Liver (tissue), 9 donors: ENCODE measurements around the gene ELP4. TPM values are rescaled to one million over a fixed set of nuclear protein-coding genes. Genes with fewer than 3 reads are reported as not detected.

Experiments
- DNase-seq: peaks from one replicate; pipeline ENCODE4 v3.0.0-alpha.2; 2017; ENCODE audit warnings: low spot score
- H3K27ac ChIP-seq, 2 donors: one replicate each; pipeline ENCODE4 v1.7.0; 2013; ENCODE audit warnings: inconsistent platforms in 2 of 2, low read length in 2 of 2, control low read depth in 1 of 2, low read depth in 1 of 2, mild to moderate bottlenecking in 1 of 2
- H3K27me3 ChIP-seq, 4 donors: one replicate each; pipeline versions ENCODE4 v1.6.1 to v1.7.0; 2013; ENCODE audit warnings: low read length in 3 of 4, inconsistent platforms in 1 of 4, mild to moderate bottlenecking in 1 of 4, moderate library complexity in 1 of 4; ENCODE audit not compliant: control insufficient read depth in 4 of 4, insufficient read depth in 4 of 4
- H3K36me3 ChIP-seq, 4 donors: one replicate each; pipeline versions ENCODE4 v1.6.1 to v1.7.0; 2013; ENCODE audit warnings: low read length in 3 of 4, mild to moderate bottlenecking in 3 of 4, low read depth in 1 of 4, moderate library complexity in 1 of 4; ENCODE audit not compliant: control insufficient read depth in 4 of 4, insufficient read depth in 3 of 4
- H3K4me1 ChIP-seq, 4 donors: one replicate each; pipeline versions ENCODE4 v1.6.1 to v1.7.0; 2013; ENCODE audit warnings: low read length in 3 of 4, mild to moderate bottlenecking in 3 of 4, moderate library complexity in 1 of 4; ENCODE audit not compliant: control insufficient read depth in 4 of 4, insufficient read depth in 4 of 4
- H3K4me3 ChIP-seq, 3 donors: one replicate each; pipeline versions ENCODE4 v1.6.1 to v1.7.0; 2013; ENCODE audit warnings: low read length in 3 of 3, control low read depth in 1 of 3, low read depth in 1 of 3, mild to moderate bottlenecking in 1 of 3
- H3K9ac ChIP-seq, 2 donors: one replicate each; pipeline ENCODE4 v1.7.0; 2013; ENCODE audit warnings: low read length in 2 of 2, mild to moderate bottlenecking in 2 of 2, moderate library complexity in 2 of 2, control low read depth in 1 of 2, low read depth in 1 of 2
- H3K9me3 ChIP-seq, 4 donors: one replicate each; pipeline versions ENCODE4 v1.6.1 to v1.7.0; 2013; ENCODE audit warnings: low read length in 3 of 4; ENCODE audit not compliant: control insufficient read depth in 4 of 4
- ATF3 ChIP-seq: IDR thresholded peaks from 2 replicates; pipeline ENCODE4 v1.6.1; 2016; ENCODE audit warnings: antibody characterized with exemption
- CTCF ChIP-seq: fragments of 150-350 bp; IDR thresholded peaks from 2 replicates; pipeline ENCODE4 v1.5.1; 2017; ENCODE audit warnings: improper control_type of control experiment, low read depth, low read length; ENCODE audit not compliant: missing input control
- EGR1 ChIP-seq, 2 donors: IDR thresholded peaks; 2 replicates each; pipeline ENCODE4 v1.6.1; 2016 to 2018; ENCODE audit warnings: antibody characterized with exemption in 2 of 2, low read depth in 2 of 2
- FOXA1 ChIP-seq: IDR thresholded peaks from 2 replicates; pipeline ENCODE4 v1.6.1; 2016; ENCODE audit warnings: antibody characterized with exemption
- FOXA2 ChIP-seq: IDR thresholded peaks from 2 replicates; pipeline ENCODE4 v1.6.1; 2016; ENCODE audit warnings: antibody characterized with exemption
- GABPA ChIP-seq, 2 donors: IDR thresholded peaks in 1 of 2; conservative IDR thresholded peaks in 1 of 2; 2 replicates each; pipeline ENCODE4 v1.6.1; 2016; ENCODE audit warnings: antibody characterized with exemption in 2 of 2, mild to moderate bottlenecking in 1 of 2, moderate library complexity in 1 of 2
- HNF4A ChIP-seq, 2 donors: conservative IDR thresholded peaks; 2 replicates each; pipeline ENCODE4 v1.6.1; 2016; ENCODE audit warnings: antibody characterized with exemption in 2 of 2, mild to moderate bottlenecking in 2 of 2
- JUND ChIP-seq, 2 donors: IDR thresholded peaks; 2 replicates each; pipeline ENCODE4 v1.6.1; 2016; ENCODE audit warnings: antibody characterized with exemption in 2 of 2
- MAX ChIP-seq: IDR thresholded peaks from 2 replicates; pipeline ENCODE4 v1.6.1; 2016; ENCODE audit warnings: antibody characterized with exemption
- NR2F2 ChIP-seq: IDR thresholded peaks from 2 replicates; pipeline ENCODE4 v1.6.1; 2016; ENCODE audit warnings: antibody characterized with exemption
- RAD21 ChIP-seq, 2 donors: IDR thresholded peaks; 2 replicates each; pipeline ENCODE4 v1.6.1; 2016; ENCODE audit warnings: antibody characterized with exemption in 2 of 2, mild to moderate bottlenecking in 2 of 2
- REST ChIP-seq: IDR thresholded peaks from 2 replicates; pipeline ENCODE4 v1.6.1; 2016; ENCODE audit warnings: antibody characterized with exemption, mild to moderate bottlenecking
- RXRA ChIP-seq, 2 donors: IDR thresholded peaks; 2 replicates each; pipeline ENCODE4 v1.6.1; 2017 to 2018; ENCODE audit warnings: antibody characterized with exemption in 2 of 2, mild to moderate bottlenecking in 1 of 2
- SP1 ChIP-seq: IDR thresholded peaks from 2 replicates; pipeline ENCODE4 v1.6.1; 2018; ENCODE audit warnings: antibody characterized with exemption, mild to moderate bottlenecking
- TAF1 ChIP-seq: conservative IDR thresholded peaks from 2 replicates; pipeline ENCODE4 v1.6.1; 2016; ENCODE audit warnings: antibody characterized with exemption, mild to moderate bottlenecking
- YY1 ChIP-seq: IDR thresholded peaks from 2 replicates; pipeline ENCODE4 v1.6.1; 2016; ENCODE audit warnings: antibody characterized with exemption, mild to moderate bottlenecking
- ZBTB33 ChIP-seq: IDR thresholded peaks from 2 replicates; pipeline ENCODE4 v1.6.1; 2016; ENCODE audit warnings: antibody characterized with exemption
- WGBS: extraction: QIAGEN DNeasy Blood & Tissue Kit; methylation state at CpG from one replicate; pipeline ENCODE4 v1.1.7; 2013; 5-methylcytosine and 5-hydroxymethylcytosine counted together
- polyA plus RNA-seq, 2 donors: library from polyadenylated mRNA; stranded (reverse) in 1 of 2; unstranded in 1 of 2; fragments of 200-250 nt in 1 of 2; fragments of >200 nt in 1 of 2; fragmentation: Nextera tagmentation in 1 of 2; extraction: Ambion mirVana in 1 of 2; gene quantifications; one replicate each; pipeline versions ENCODE4 v1.2.1 to v1.2.3, GENCODE V29; 2013 to 2015
- total RNA-seq, 2 donors: library from RNA; depleted of rRNA; stranded (reverse); fragments of >200 nt; gene quantifications; one replicate each; pipeline ENCODE4 v1.2.3, GENCODE V29; 2014
- donor health status: healthy.
- donor health status: healthy.
- donor health status: healthy.
- donor health status: healthy.
- donor health status: healthy.

Gene ELP4
- total and polyA plus RNA-seq, 4 donors, result 6.0 to 18.8 (median 12.5) TPM

GRCh38 chr11:31641477-31642062 is 132.0 kb downstream of the ELP4 start (continued):
- TF ChIP-seq ZBTB33, result no peak
- no peak for TF ChIP-seq MAX
- no peak for TF ChIP-seq EGR1 (IDR thresholded peaks at IDR 0.05; ENCODE audit: low read depth in 2 of 2)

- Histone ChIP-seq H3K4me1 (peaks cover 0 to 5% (median under 1%) of the 10 kb centered on the region in 4 donors), H3K27me3 (no peaks in the 10 kb centered on the region), H3K9ac (no peak overlapping the region), H3K9me3 (no peaks in the 10 kb centered on the region), H3K27ac (no peak overlapping the region), H3K36me3 (peaks cover 0 to 3% (median 0%) of the 10 kb centered on the region in 4 donors), H3K4me3 (no peak overlapping the region)
- no peak for TF ChIP-seq EGR1 (IDR thresholded peaks at IDR 0.05; ENCODE audit: low read depth in 2 of 2)
- no peak for TF ChIP-seq YY1
- TF ChIP-seq GABPA (IDR thresholded peaks at IDR 0.05 in 1 of 2, conservative IDR thresholded peaks at IDR 0.05 in 1 of 2), result no peak
- no peak for TF ChIP-seq NR2F2
- TF ChIP-seq TAF1, result no peak
- TF ChIP-seq JUND (IDR thresholded peaks at IDR 0.05), result no peak
- TF ChIP-seq CTCF, result no peak
- TF ChIP-seq RAD21 (IDR thresholded peaks at IDR 0.05), result no peak
- no peak for TF ChIP-seq SP1
- TF ChIP-seq HNF4A (conservative IDR thresholded peaks at IDR 0.05), result no peak
- TF ChIP-seq RXRA (IDR thresholded peaks at IDR 0.05), result no peak
- no peak for TF ChIP-seq FOXA2
- TF ChIP-seq MAX, result no peak
- no peak for TF ChIP-seq FOXA1
- TF ChIP-seq ZBTB33, result no peak
- no peak for TF ChIP-seq ATF3
- no peak for TF ChIP-seq REST
- 91% methylated on average over 1 of the region's 1 CpG for WGBS
- no peak for DNase-seq
These were observed 134.3 kb downstream of the ELP4 start for GRCh38 chr11:31643857-31644256.
